ENCODE data around the gene LRMDA.

The LRMDA gene

GRCh38 chr10:76257816-76258215 lies 826.4 kb downstream of the LRMDA start:
- no peak for DNase-seq

- DNase-seq, result no peak
These were observed 834.2 kb downstream of the LRMDA start for GRCh38 chr10:76265441-76266113.

GRCh38 chr10:76268530-76268929 lies 837.1 kb downstream of the LRMDA start:
- no peak for DNase-seq

GRCh38 chr10:76268954-76269353 lies 837.5 kb downstream of the LRMDA start:
- DNase-seq, result no peak

- no peak for DNase-seq
These were observed 839.0 kb downstream of the LRMDA start for GRCh38 chr10:76270464-76270863.

GRCh38 chr10:76274933-76275332 lies 843.5 kb downstream of the LRMDA start:
- DNase-seq, result no peak

GRCh38 chr10:76278811-76279460 lies 847.5 kb downstream of the LRMDA start:
- no peak for DNase-seq

- DNase-seq, result no peak
These were observed 850.2 kb downstream of the LRMDA start for GRCh38 chr10:76281659-76282058.

- no peak for DNase-seq
These were observed 850.9 kb downstream of the LRMDA start for GRCh38 chr10:76282061-76283025.

- no peak for DNase-seq
These were observed 852.9 kb downstream of the LRMDA start for GRCh38 chr10:76284351-76284750.

- DNase-seq, result no peak
These were observed 853.6 kb downstream of the LRMDA start for GRCh38 chr10:76285012-76285411.

- no peak for DNase-seq
These were observed 854.1 kb downstream of the LRMDA start for GRCh38 chr10:76285515-76285914.

- no peak for DNase-seq
These were observed 855.1 kb downstream of the LRMDA start for GRCh38 chr10:76286536-76286935.

- no peak for DNase-seq
These were observed 856.4 kb downstream of the LRMDA start for GRCh38 chr10:76287856-76288255.

GRCh38 chr10:76291175-76291574 lies 859.8 kb downstream of the LRMDA start:
- no peak for DNase-seq

GRCh38 chr10:76291885-76292284 lies 860.5 kb downstream of the LRMDA start:
- no peak for DNase-seq

GRCh38 chr10:76296957-76297356 lies 865.5 kb downstream of the LRMDA start:
- DNase-seq, result no peak

GRCh38 chr10:76297358-76297757 lies 865.9 kb downstream of the LRMDA start:
- no peak for DNase-seq

- DNase-seq, result no peak
These were observed 866.4 kb downstream of the LRMDA start for GRCh38 chr10:76297780-76298281.

GRCh38 chr10:76298329-76298728 lies 866.9 kb downstream of the LRMDA start:
- no peak for DNase-seq

GRCh38 chr10:76299501-76299900 lies 868.1 kb downstream of the LRMDA start:
- no peak for DNase-seq

GRCh38 chr10:76301211-76301610 lies 869.8 kb downstream of the LRMDA start:
- DNase-seq, result no peak

GRCh38 chr10:76301950-76302349 lies 870.5 kb downstream of the LRMDA start:
- DNase-seq, result no peak

Measured in CD4-positive, alpha-beta T cell treated with Interleukin-1 beta for 1 hour (primary cell).